HepG2 (cell line): ENCODE data around the gene TFDP1. TPM values are rescaled to one million over a fixed set of nuclear protein-coding genes. Genes with fewer than 3 reads are reported as not detected.
A peak's percentile ranks its signal among the peaks of the same experiment; 100 is the strongest.

Experiments used
- ATAC-seq: fragments of 200-7000 bp; cut with Tn5 transposase; 3 replicates; pipeline ENCODE4 v1.9.1; 2020; ENCODE audit warnings: mild to moderate bottlenecking, moderate library complexity
- BruUV-seq: library from RNA; stranded (reverse); fragments of 400-500 nt; replicated peaks from 2 replicates; lab custom pipeline; 2021; lab: Mats Ljungman, UMichigan
- CTCF ChIA-PET: fragments of 300-600 bp; formaldehyde crosslinking; extraction: SDS; loops from one replicate; lab custom pipeline; 2021; ENCODE audit warnings: low total read pairs, inconsistent platforms, low intra/inter-chr PET ratio; lab: Yijun Ruan, JAX
- POLR2A ChIA-PET: fragments of 350-600 bp; sonication (Branson Sonifier 250); formaldehyde crosslinking; loops from one replicate; lab custom pipeline; 2020; ENCODE audit warnings: antibody characterized with exemption, inconsistent platforms; lab: Yijun Ruan, JAX
- DNase-seq: peaks from one replicate; pipeline ENCODE4 v3.0.0-alpha.2; 2015; ENCODE audit warnings: low spot score
- FAIRE-seq: peaks from 3 replicates; lab custom pipeline; 2011; peaks lifted over from hg19 to GRCh38; lab: Jason Lieb, UNC
- H2AFZ ChIP-seq: one replicate; pipeline ENCODE4 v1.6.1; 2011; ENCODE audit warnings: low read length, inconsistent platforms
- H3K27ac ChIP-seq: fragments of 300-600 bp; 3 replicates; pipeline ENCODE4 v1.8.0; 2011; ENCODE audit warnings: mixed run types, mild to moderate bottlenecking, mixed read lengths, low read length, inconsistent platforms; ENCODE audit not compliant: insufficient read depth; ENCODE audit errors: extremely low read length
- H3K27me3 ChIP-seq, 2 experiments: fragments of 200-600 bp in 1 of 2; 2 replicates in 1 of 2; 3 replicates in 1 of 2; pipeline versions ENCODE4 v1.6.0 to v1.8.0; 2011; ENCODE audit warnings: low read length in 2 of 2, mild to moderate bottlenecking in 2 of 2, moderate library complexity in 2 of 2, inconsistent platforms in 1 of 2; ENCODE audit not compliant: insufficient read depth in 2 of 2, control insufficient read depth in 1 of 2
- H3K36me3 ChIP-seq, 2 experiments: fragments of 200-600 bp in 1 of 2; replicated peaks in 1 of 2; 2 replicates in 1 of 2; 3 replicates in 1 of 2; pipeline versions ENCODE4 v1.5.1 to v1.8.0; 2011; ENCODE audit warnings: low read length in 2 of 2, inconsistent platforms in 1 of 2; ENCODE audit not compliant: insufficient read depth in 2 of 2, control insufficient read depth in 1 of 2
- H3K4me1 ChIP-seq: 2 replicates; pipeline ENCODE4 v1.5.1; 2012; ENCODE audit warnings: low read length, inconsistent platforms; ENCODE audit not compliant: insufficient read depth
- H3K4me2 ChIP-seq: 2 replicates; pipeline ENCODE4 v1.6.0; 2011; ENCODE audit warnings: low read depth, low read length, inconsistent platforms
- H3K4me3 ChIP-seq, 3 experiments: fragments of 200-600 bp in 1 of 3; sonication (generic), shearing (Covaris generic) in 1 of 3; replicated peaks in 1 of 3; 2 replicates each; pipeline ENCODE4 v1.5.1; 2011 to 2016; ENCODE audit warnings: low read length in 3 of 3, inconsistent platforms in 2 of 3, low read depth in 2 of 3, mild to moderate bottlenecking in 2 of 3, control low read depth in 1 of 3, mixed read lengths in 1 of 3; ENCODE audit not compliant: insufficient read depth in 1 of 3
- H3K79me2 ChIP-seq: one replicate; pipeline ENCODE4 v1.6.1; 2011; ENCODE audit warnings: low read length, inconsistent platforms; ENCODE audit not compliant: insufficient read depth
- H3K9ac ChIP-seq: 2 replicates; pipeline ENCODE4 v1.6.0; 2011; ENCODE audit warnings: mild to moderate bottlenecking, low read depth, low read length, inconsistent platforms; ENCODE audit not compliant: insufficient read depth
- H3K9me3 ChIP-seq: 2 replicates; pipeline ENCODE4 v1.5.1; 2012; ENCODE audit warnings: mild to moderate bottlenecking, low read length
- H4K20me1 ChIP-seq: 2 replicates; pipeline ENCODE4 v1.6.0; 2011; ENCODE audit warnings: inconsistent platforms, mild to moderate bottlenecking, low read length, moderate library complexity; ENCODE audit not compliant: insufficient read depth
- DMAP1 ChIP-seq: IDR thresholded peaks from 2 replicates; pipeline ENCODE4 v1.6.1; 2016
- JARID2 ChIP-seq: sonication (generic); formaldehyde crosslinking; IDR thresholded peaks from 2 replicates; pipeline ENCODE4 v1.8.1; 2023; ENCODE audit warnings: missing genetic modification reagents, inconsistent platforms; ENCODE audit not compliant: insufficient replicate concordance
- KDM4B ChIP-seq: sonication (generic); formaldehyde crosslinking; IDR thresholded peaks from 2 replicates; pipeline ENCODE4 v1.4.0; 2020; ENCODE audit warnings: missing genetic modification reagents
- MIXL1 ChIP-seq: IDR thresholded peaks from 2 replicates; pipeline ENCODE4 v1.6.1; 2016
- MXI1 ChIP-seq: IDR thresholded peaks from 3 replicates; pipeline ENCODE4 v1.6.1; 2012; ENCODE audit warnings: low read depth, low read length, inconsistent platforms, borderline replicate concordance
- ONECUT2 ChIP-seq: sonication (generic); formaldehyde crosslinking; IDR thresholded peaks from 2 replicates; pipeline ENCODE4 v1.4.0; 2020; ENCODE audit warnings: missing genetic modification reagents
- PPARG ChIP-seq: conservative IDR thresholded peaks from 2 replicates; pipeline ENCODE4 v1.6.1; 2016; ENCODE audit warnings: missing biosample characterization, missing genetic modification reagents
- SAP130 ChIP-seq: IDR thresholded peaks from 2 replicates; pipeline ENCODE4 v1.6.1; 2016; ENCODE audit warnings: low read depth
- U2AF1 ChIP-seq: fragments of 200-400 bp; formaldehyde crosslinking; optimal IDR thresholded peaks from 2 replicates; pipeline ENCODE3; 2017; ENCODE audit warnings: mild to moderate bottlenecking, low read depth, low read length
- ZSCAN12 ChIP-seq: sonication (generic); formaldehyde crosslinking; IDR thresholded peaks from 2 replicates; pipeline ENCODE4 v1.9.0; 2021; ENCODE audit warnings: mild to moderate bottlenecking, missing genetic modification reagents
- WGBS: methylation state at CpG from one replicate; pipeline ENCODE4 v1.1.6; 2017; ENCODE audit warnings: low lambda C conversion rate; 5-methylcytosine and 5-hydroxymethylcytosine counted together
- in situ Hi-C: cut with HindIII; loops from 2 replicates; pipeline ENCODE4 v1.10.0; 2017; ENCODE audit warnings: low pct_unique_long_range_greater_than_20kb; ENCODE audit not compliant: extremely low pct_ligation_motif_present
- intact Hi-C: fragments of 100-400 bp; cut with micrococcal nuclease; formaldehyde crosslinking; loops from one replicate; pipeline ENCODE4 v1.10.0; 2022; ENCODE audit not compliant: unreplicated experiment
- polyA plus RNA-seq, 8 experiments: library from polyadenylated mRNA; depleted of rRNA in 3 of 8; stranded (reverse) in 7 of 8; unstranded in 1 of 8; fragments of >200 nt; fragmentation: Illumina TruSeq in 4 of 8; extraction: Trizol in 4 of 8; gene quantifications; 2 replicates each; pipeline versions ENCODE4 v1.2.1 to v1.2.3, GENCODE V29; 2011 to 2016; ENCODE audit warnings: low read depth in 4 of 8, missing spikeins in 1 of 8, mixed read lengths in 1 of 8; ENCODE audit not compliant: insufficient read depth in 1 of 8
- total RNA-seq, 5 experiments: library from RNA; depleted of rRNA; stranded (reverse); fragments of >200 nt; fragmentation: Illumina TruSeq; extraction: Trizol; gene quantifications; 2 replicates each; pipeline ENCODE4 v1.2.3, GENCODE V29; 2016; ENCODE audit warnings: low read depth in 1 of 5
- TF ChIP-seq, protein P1 (sequence below): sonication (generic); formaldehyde crosslinking; IDR thresholded peaks from 2 replicates; pipeline ENCODE4 v1.5.0; 2020; ENCODE audit warnings: missing genetic modification reagents
- TF ChIP-seq, protein P2 (sequence below): IDR thresholded peaks from 2 replicates; pipeline ENCODE4 v1.6.1; 2012; ENCODE audit warnings: low read length, improper control_type of control experiment
- TF ChIP-seq, protein P3 (sequence below): fragments of 450-650 bp; IDR thresholded peaks from 2 replicates; pipeline ENCODE4 v1.6.1; 2017

The TFDP1 gene
- total and polyA plus RNA-seq, 2 of the 13 experiments (the other 11 are each of a cell fraction or from before 2014, with no cell fraction given) = 38.0 to 84.2 TPM

DNA sequence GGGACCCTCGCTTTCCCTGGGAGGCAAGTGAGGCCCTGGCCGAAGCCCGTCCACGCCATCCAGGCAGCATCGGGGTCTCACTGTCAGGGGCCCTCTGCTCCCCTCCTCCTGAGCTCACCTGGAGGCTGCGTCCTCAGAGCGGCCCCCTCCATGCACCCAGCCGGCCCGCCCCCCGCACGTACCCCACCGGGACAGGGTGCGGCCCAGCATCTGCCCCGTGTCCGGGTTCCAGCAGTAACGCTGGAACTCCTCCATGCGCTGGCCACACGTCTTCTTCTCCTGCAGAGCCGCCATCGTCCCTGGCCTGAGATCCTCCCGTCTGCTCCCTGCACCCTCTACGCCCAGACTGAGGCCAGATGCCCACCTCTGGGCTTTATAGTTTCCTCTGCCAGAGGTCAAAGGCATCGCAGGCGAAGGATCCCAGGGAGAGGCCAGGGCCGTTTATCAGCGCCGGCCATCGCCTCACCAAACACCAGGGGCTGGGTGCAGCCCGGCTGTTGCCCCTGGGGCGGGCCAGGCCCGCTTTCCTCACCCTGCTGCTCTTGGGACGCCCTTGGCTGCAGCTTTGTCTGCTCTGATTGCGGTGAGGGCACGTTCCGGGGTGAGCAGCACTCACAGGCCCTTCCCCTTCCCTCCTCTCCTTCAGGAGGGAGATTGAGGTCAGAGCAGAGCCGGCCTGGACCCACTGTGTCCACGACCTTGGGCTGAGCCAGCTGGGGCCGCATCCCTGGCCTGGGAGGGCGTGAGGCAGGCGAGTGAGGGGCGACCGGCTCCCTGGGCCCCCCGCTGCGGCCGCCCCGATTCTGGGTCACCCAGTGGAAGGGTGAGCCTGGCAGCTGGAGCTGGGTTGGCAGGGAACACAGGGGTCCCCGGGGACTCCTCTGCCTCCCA is 73.5 kb downstream of the TFDP1 start, which contains the start of gene ATP4B:
Gene ATP4B (minus strand): TSS at position 348 of the 891 bp plus-strand sequence. CDS start 54 bp downstream, at position 294.
- ATAC-seq (peak; percentile 54), DNase-seq (no peak), FAIRE-seq (no peak)
- Histone ChIP-seq H3K9me3 (no peaks in the 10 kb centered on the region), H3K79me2 (no peaks in the 10 kb centered on the region), H3K4me3 (no peak within 1 kb of the TSS), H2AFZ (no peak within 1 kb of the TSS), H3K4me1 (peaks cover 6% of the 10 kb centered on the region; the same call in 1 of the 2 replicates)
- TF ChIP-seq ZSCAN12 (CRISPR knock-in tag) (no peak), KDM4B (CRISPR knock-in tag) (no peak), ONECUT2 (CRISPR knock-in tag) (no peak), U2AF1 (no peak)
- TF ChIP-seq, all 625 proteins: peak for 0
- Histone ChIP-seq H3K4me2 (no peak within 1 kb of the TSS), H3K27ac (no peak within 1 kb of the TSS), H3K9ac (no peak within 1 kb of the TSS), H4K20me1 (no peaks in the 10 kb centered on the region), H3K27me3 (peaks cover 0 to 20% of the 10 kb centered on the region in 2 experiments; a peak in 3 of 5 replicates), H3K36me3 (no peaks in the 10 kb centered on the region)
- ChIA-PET POLR2A (no interaction called here), CTCF (no interaction called here)
- no TSS peak for BruUV-seq
- in situ Hi-C loops (no loop called here), intact Hi-C loops (no loop called here)
- 38% methylated on average over 13 of the region's 47 CpGs for WGBS

DNA sequence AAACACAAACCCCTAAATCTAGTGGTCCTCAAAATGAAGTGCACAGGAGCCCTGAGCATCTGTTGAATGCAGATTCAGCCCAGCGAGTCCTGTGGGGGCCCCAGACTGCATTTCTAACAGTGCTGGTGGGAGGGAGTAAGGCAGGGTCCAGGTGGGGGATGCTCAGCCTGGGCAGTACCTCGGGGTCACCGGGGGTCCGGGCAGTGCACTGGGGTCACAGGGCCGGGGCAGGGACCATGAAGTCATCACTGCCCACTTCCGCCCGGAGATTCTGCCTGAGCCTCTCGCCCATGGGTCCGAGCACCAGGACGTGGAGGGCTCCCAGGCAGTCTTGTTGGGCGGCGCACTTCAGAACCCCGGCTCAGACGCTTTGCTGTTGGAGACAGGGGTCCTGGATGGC is 74.3 kb downstream of the TFDP1 start:
- Histone ChIP-seq H3K4me2 (no peak overlapping the region), H3K79me2 (no peaks in the 10 kb centered on the region), H2AFZ (no peak overlapping the region), H3K4me1 (peaks cover 6% of the 10 kb centered on the region; the same call in 1 of the 2 replicates), H4K20me1 (no peaks in the 10 kb centered on the region), H3K9me3 (no peaks in the 10 kb centered on the region), H3K4me3 (no peak overlapping the region), H3K27me3 (peaks cover 0 to 24% of the 10 kb centered on the region in 2 experiments; a peak in 4 of 5 replicates), H3K9ac (no peak overlapping the region), H3K27ac (no peak overlapping the region), H3K36me3 (no peaks in the 10 kb centered on the region)
- DNase-seq = no peak
- intact Hi-C loops (no loop called here), in situ Hi-C loops (no loop called here)
- ATAC-seq = no peak
- POLR2A ChIA-PET = no interaction called here
- BruUV-seq = no TSS peak
- no peak for FAIRE-seq
- 0% methylated on average over 3 of the region's 14 CpGs for WGBS
- CTCF ChIA-PET = no interaction called here
- TF ChIP-seq PPARG (CRISPR knock-in tag) (no peak), MXI1 (no peak), JARID2 (no peak), SAP130 (CRISPR knock-in tag) (no peak), DMAP1 (CRISPR knock-in tag) (no peak), MIXL1 (no peak)
- TF ChIP-seq, protein P1, sequence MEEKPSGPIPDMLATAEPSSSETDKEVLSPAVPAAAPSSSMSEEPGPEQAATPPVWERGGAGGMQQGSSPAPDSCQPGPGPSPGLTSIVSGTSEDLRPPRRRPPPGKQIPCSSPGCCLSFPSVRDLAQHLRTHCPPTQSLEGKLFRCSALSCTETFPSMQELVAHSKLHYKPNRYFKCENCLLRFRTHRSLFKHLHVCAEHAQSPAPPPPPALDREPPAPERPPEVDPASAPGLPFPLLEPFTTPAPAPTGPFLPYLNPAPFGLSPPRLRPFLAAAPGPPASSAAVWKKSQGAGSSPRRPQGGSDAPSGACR = no peak
- TF ChIP-seq, protein P2, sequence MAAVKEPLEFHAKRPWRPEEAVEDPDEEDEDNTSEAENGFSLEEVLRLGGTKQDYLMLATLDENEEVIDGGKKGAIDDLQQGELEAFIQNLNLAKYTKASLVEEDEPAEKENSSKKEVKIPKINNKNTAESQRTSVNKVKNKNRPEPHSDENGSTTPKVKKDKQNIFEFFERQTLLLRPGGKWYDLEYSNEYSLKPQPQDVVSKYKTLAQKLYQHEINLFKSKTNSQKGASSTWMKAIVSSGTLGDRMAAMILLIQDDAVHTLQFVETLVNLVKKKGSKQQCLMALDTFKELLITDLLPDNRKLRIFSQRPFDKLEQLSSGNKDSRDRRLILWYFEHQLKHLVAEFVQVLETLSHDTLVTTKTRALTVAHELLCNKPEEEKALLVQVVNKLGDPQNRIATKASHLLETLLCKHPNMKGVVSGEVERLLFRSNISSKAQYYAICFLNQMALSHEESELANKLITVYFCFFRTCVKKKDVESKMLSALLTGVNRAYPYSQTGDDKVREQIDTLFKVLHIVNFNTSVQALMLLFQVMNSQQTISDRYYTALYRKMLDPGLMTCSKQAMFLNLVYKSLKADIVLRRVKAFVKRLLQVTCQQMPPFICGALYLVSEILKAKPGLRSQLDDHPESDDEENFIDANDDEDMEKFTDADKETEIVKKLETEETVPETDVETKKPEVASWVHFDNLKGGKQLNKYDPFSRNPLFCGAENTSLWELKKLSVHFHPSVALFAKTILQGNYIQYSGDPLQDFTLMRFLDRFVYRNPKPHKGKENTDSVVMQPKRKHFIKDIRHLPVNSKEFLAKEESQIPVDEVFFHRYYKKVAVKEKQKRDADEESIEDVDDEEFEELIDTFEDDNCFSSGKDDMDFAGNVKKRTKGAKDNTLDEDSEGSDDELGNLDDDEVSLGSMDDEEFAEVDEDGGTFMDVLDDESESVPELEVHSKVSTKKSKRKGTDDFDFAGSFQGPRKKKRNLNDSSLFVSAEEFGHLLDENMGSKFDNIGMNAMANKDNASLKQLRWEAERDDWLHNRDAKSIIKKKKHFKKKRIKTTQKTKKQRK = no peak
- TF ChIP-seq, protein P3, sequence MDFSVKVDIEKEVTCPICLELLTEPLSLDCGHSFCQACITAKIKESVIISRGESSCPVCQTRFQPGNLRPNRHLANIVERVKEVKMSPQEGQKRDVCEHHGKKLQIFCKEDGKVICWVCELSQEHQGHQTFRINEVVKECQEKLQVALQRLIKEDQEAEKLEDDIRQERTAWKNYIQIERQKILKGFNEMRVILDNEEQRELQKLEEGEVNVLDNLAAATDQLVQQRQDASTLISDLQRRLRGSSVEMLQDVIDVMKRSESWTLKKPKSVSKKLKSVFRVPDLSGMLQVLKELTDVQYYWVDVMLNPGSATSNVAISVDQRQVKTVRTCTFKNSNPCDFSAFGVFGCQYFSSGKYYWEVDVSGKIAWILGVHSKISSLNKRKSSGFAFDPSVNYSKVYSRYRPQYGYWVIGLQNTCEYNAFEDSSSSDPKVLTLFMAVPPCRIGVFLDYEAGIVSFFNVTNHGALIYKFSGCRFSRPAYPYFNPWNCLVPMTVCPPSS = no peak
